GM23338 (cell line): ENCODE results near the gene FAM98C. TPM values are rescaled to one million over a fixed set of nuclear protein-coding genes. Genes with fewer than 3 reads are reported as not detected.

ENCODE experiments used
- ATAC-seq: fragments of 200-7000 bp; cut with Tn5 transposase; 3 replicates; pipeline ENCODE4 v1.9.1; 2020
- DNase-seq: peaks from one replicate; pipeline ENCODE4 v3.0.0-alpha.2; 2015; ENCODE audit warnings: low spot score
- H2AFZ ChIP-seq: fragments of 200-600 bp; sonication (generic); 2 replicates; pipeline ENCODE4 v1.8.0; 2016; ENCODE audit warnings: antibody characterized with exemption, mild to moderate bottlenecking, moderate library complexity
- H3F3A ChIP-seq: fragments of 200-600 bp; sonication (generic); replicated peaks from 2 replicates; pipeline ENCODE4 v1.8.0; 2017; ENCODE audit warnings: antibody characterized with exemption, mixed run types, low read depth
- H3K27ac ChIP-seq: fragments of 200-600 bp; sonication (generic); 2 replicates; pipeline ENCODE4 v1.6.1; 2016; ENCODE audit warnings: low read depth
- H3K27me3 ChIP-seq: fragments of 200-600 bp; sonication (generic); 2 replicates; pipeline ENCODE4 v1.8.0; 2016; ENCODE audit warnings: mild to moderate bottlenecking, mixed run types, moderate library complexity; ENCODE audit not compliant: insufficient read depth
- H3K36me3 ChIP-seq: fragments of 200-600 bp; sonication (generic); 2 replicates; pipeline ENCODE4 v1.8.0; 2016; ENCODE audit warnings: mild to moderate bottlenecking; ENCODE audit not compliant: insufficient read depth
- H3K4me1 ChIP-seq: fragments of 200-600 bp; sonication (generic); 2 replicates; pipeline ENCODE4 v1.8.0; 2016; ENCODE audit warnings: mild to moderate bottlenecking, moderate library complexity; ENCODE audit not compliant: insufficient read depth
- H3K4me2 ChIP-seq: fragments of 200-600 bp; sonication (generic); 2 replicates; pipeline ENCODE4 v1.7.1; 2017; ENCODE audit warnings: mixed run types
- H3K4me3 ChIP-seq: fragments of 200-600 bp; sonication (generic); 2 replicates; pipeline ENCODE4 v1.6.1; 2016; ENCODE audit warnings: mixed run types
- H3K79me2 ChIP-seq: fragments of 200-600 bp; sonication (generic); replicated peaks from 2 replicates; pipeline ENCODE4 v1.8.0; 2017; ENCODE audit warnings: mild to moderate bottlenecking; ENCODE audit not compliant: insufficient read depth
- H3K9me2 ChIP-seq: fragments of 200-600 bp; sonication (generic); 2 replicates; pipeline ENCODE4 v1.8.0; 2017; ENCODE audit not compliant: insufficient read depth
- H4K20me1 ChIP-seq: fragments of 200-600 bp; sonication (generic); replicated peaks from 2 replicates; pipeline ENCODE4 v1.8.0; 2017; ENCODE audit warnings: mild to moderate bottlenecking; ENCODE audit not compliant: insufficient read depth
- H3K27ac Mint-ChIP-seq: 2 replicates; pipeline ENCODE4 v1.8.0; 2020; ENCODE audit warnings: inconsistent platforms, mild to moderate bottlenecking, moderate library complexity, mixed read lengths
- H3K27me3 Mint-ChIP-seq: 3 replicates; pipeline ENCODE4 v1.8.0; 2022; ENCODE audit warnings: low read depth, mild to moderate bottlenecking, moderate library complexity, mixed read lengths, inconsistent platforms; ENCODE audit not compliant: insufficient read depth, poor library complexity
- H3K36me3 Mint-ChIP-seq: 3 replicates; pipeline ENCODE4 v1.8.0; 2021; ENCODE audit warnings: low read depth, mild to moderate bottlenecking, inconsistent platforms, moderate library complexity, mixed read lengths
- H3K4me1 Mint-ChIP-seq: 3 replicates; pipeline ENCODE4 v1.8.0; 2020; ENCODE audit warnings: mild to moderate bottlenecking, inconsistent platforms, mixed read lengths
- H3K4me3 Mint-ChIP-seq: 3 replicates; pipeline ENCODE4 v1.8.0; 2021; ENCODE audit warnings: moderate library complexity, mild to moderate bottlenecking, inconsistent platforms, mixed read lengths
- H3K9me3 Mint-ChIP-seq: 3 replicates; pipeline ENCODE4 v1.8.0; 2020; ENCODE audit warnings: moderate library complexity, mild to moderate bottlenecking, inconsistent platforms, mixed read lengths
- CREB1 ChIP-seq: fragments of 250-450 bp; sonication (Bioruptor Pico); IDR thresholded peaks from 2 replicates; pipeline ENCODE4 v1.5.0; 2020; ENCODE audit warnings: low read depth, mild to moderate bottlenecking, moderate library complexity
- EZH2 ChIP-seq: fragments of 200-600 bp; sonication (generic); IDR thresholded peaks from one replicate; pipeline ENCODE4 v1.8.0; 2017; ENCODE audit warnings: antibody characterized with exemption, mild to moderate bottlenecking, low read depth; ENCODE audit not compliant: unreplicated experiment
- EZH2phosphoT487 ChIP-seq: fragments of 200-600 bp; sonication (generic); IDR thresholded peaks from one replicate; pipeline ENCODE4 v1.8.1; 2018; ENCODE audit warnings: antibody characterized with exemption; ENCODE audit not compliant: unreplicated experiment
- JUNB ChIP-seq: IDR thresholded peaks from one replicate; pipeline ENCODE4 v1.6.1; 2016; ENCODE audit warnings: antibody characterized with exemption; ENCODE audit not compliant: unreplicated experiment
- NANOG ChIP-seq: IDR thresholded peaks from 2 replicates; pipeline ENCODE4 v1.6.1; 2016; ENCODE audit warnings: antibody characterized with exemption, borderline replicate concordance
- POLR2AphosphoS5 ChIP-seq: IDR thresholded peaks from 2 replicates; pipeline ENCODE4 v1.6.1; 2016; ENCODE audit warnings: antibody characterized with exemption, low read depth
- REST ChIP-seq: IDR thresholded peaks from one replicate; pipeline ENCODE4 v1.6.1; 2018; ENCODE audit warnings: antibody characterized with exemption; ENCODE audit not compliant: unreplicated experiment
- STAT1 ChIP-seq: IDR thresholded peaks from one replicate; pipeline ENCODE4 v1.6.1; 2016; ENCODE audit warnings: antibody characterized with exemption; ENCODE audit not compliant: unreplicated experiment
- ZNF114 ChIP-seq: fragments of 250-450 bp; sonication (Bioruptor Pico); IDR thresholded peaks from 2 replicates; pipeline ENCODE4 v1.5.0; 2020; ENCODE audit warnings: mild to moderate bottlenecking, moderate library complexity
- ZNF331 ChIP-seq: fragments of 250-450 bp; sonication (Bioruptor Pico); IDR thresholded peaks from 2 replicates; pipeline ENCODE4 v1.5.0; 2020; ENCODE audit warnings: low read depth, mild to moderate bottlenecking, moderate library complexity
- ZNF462 ChIP-seq: fragments of 250-450 bp; sonication (Bioruptor Pico); IDR thresholded peaks from 2 replicates; pipeline ENCODE4 v1.5.0; 2020; ENCODE audit warnings: mild to moderate bottlenecking, moderate library complexity
- polyA plus RNA-seq: library from polyadenylated mRNA; unstranded; fragments of >200 nt; fragmentation: Nextera tagmentation; extraction: Ambion mirVana; gene quantifications from 2 replicates; pipeline ENCODE4 v1.2.1, GENCODE V29; 2016
- total RNA-seq: library from RNA; depleted of rRNA; stranded (reverse); fragments of >200 nt; shearing (Covaris generic); gene quantifications from 2 replicates; pipeline ENCODE4 v1.2.3, GENCODE V29; 2014
- TF ChIP-seq, protein P1 (sequence below), 2 experiments: fragments of 200-600 bp in 1 of 2; sonication (generic) in 1 of 2; conservative IDR thresholded peaks; 2 replicates each; pipeline versions ENCODE4 v1.5.1 to v1.6.1; 2016 to 2017; ENCODE audit warnings: antibody characterized with exemption in 2 of 2, low read depth in 2 of 2, mild to moderate bottlenecking in 2 of 2, moderate library complexity in 1 of 2
- TF ChIP-seq, protein P2 (sequence below): IDR thresholded peaks from 2 replicates; pipeline ENCODE4 v1.6.1; 2016; ENCODE audit warnings: antibody characterized with exemption

Gene FAM98C
- total and polyA plus RNA-seq, 2 experiments from 2014 or later = 4.3 to 7.6 TPM

- Histone ChIP-seq H3K9me2 (no peaks in the 10 kb centered on the region), H3F3A (peaks cover 17% of the 10 kb centered on the region), H2AFZ (no peak overlapping the region), H3K4me1 (peaks cover 22% of the 10 kb centered on the region), H3K4me3 (no peak overlapping the region), H3K4me2 (no peak overlapping the region), H3K27ac (no peak overlapping the region), H4K20me1 (no peaks in the 10 kb centered on the region), H3K79me2 (peaks cover 29% of the 10 kb centered on the region), H3K27me3 (no peaks in the 10 kb centered on the region), H3K36me3 (no peaks in the 10 kb centered on the region; the same call in 1 of the 2 replicates)
- Mint-ChIP-seq H3K36me3 (peaks cover 22% of the 10 kb centered on the region), H3K4me1 (peaks cover 33% of the 10 kb centered on the region), H3K9me3 (no peaks in the 10 kb centered on the region; the same call in 2 of the 3 replicates), H3K4me3 (no peak overlapping the region), H3K27ac (no peak overlapping the region), H3K27me3 (peaks cover 15% of the 10 kb centered on the region)
- DNase-seq (no peak), ATAC-seq (no peak)
- TF ChIP-seq, protein P1, sequence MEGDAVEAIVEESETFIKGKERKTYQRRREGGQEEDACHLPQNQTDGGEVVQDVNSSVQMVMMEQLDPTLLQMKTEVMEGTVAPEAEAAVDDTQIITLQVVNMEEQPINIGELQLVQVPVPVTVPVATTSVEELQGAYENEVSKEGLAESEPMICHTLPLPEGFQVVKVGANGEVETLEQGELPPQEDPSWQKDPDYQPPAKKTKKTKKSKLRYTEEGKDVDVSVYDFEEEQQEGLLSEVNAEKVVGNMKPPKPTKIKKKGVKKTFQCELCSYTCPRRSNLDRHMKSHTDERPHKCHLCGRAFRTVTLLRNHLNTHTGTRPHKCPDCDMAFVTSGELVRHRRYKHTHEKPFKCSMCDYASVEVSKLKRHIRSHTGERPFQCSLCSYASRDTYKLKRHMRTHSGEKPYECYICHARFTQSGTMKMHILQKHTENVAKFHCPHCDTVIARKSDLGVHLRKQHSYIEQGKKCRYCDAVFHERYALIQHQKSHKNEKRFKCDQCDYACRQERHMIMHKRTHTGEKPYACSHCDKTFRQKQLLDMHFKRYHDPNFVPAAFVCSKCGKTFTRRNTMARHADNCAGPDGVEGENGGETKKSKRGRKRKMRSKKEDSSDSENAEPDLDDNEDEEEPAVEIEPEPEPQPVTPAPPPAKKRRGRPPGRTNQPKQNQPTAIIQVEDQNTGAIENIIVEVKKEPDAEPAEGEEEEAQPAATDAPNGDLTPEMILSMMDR (conservative IDR thresholded peaks at IDR 0.05; ENCODE audit: low read depth in 2 of 2) = no peak
- TF ChIP-seq STAT1 (no peak), ZNF331 (CRISPR knock-in tag) (no peak), EZH2phosphoT487 (no peak), EZH2 (no peak), CREB1 (CRISPR knock-in tag) (no peak), JUNB (no peak), REST (no peak), POLR2AphosphoS5 (no peak), ZNF114 (CRISPR knock-in tag) (no peak), NANOG (no peak), ZNF462 (CRISPR knock-in tag) (no peak)
- TF ChIP-seq, protein P2, sequence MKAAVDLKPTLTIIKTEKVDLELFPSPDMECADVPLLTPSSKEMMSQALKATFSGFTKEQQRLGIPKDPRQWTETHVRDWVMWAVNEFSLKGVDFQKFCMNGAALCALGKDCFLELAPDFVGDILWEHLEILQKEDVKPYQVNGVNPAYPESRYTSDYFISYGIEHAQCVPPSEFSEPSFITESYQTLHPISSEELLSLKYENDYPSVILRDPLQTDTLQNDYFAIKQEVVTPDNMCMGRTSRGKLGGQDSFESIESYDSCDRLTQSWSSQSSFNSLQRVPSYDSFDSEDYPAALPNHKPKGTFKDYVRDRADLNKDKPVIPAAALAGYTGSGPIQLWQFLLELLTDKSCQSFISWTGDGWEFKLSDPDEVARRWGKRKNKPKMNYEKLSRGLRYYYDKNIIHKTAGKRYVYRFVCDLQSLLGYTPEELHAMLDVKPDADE = no peak
These were observed 34.4 kb downstream of the FAM98C start for GRCh38 chr19:38437295-38437694.
